NCI-H524 treated with DMSO at 0.1 percent for 48 hours (cell line): ENCODE data around the gene PEAR1.

ENCODE experiments used
- DNase-seq: peaks from one replicate; lab custom pipeline; 2025; lab: John Stamatoyannopoulos, UW

Gene PEAR1

GRCh38 chr1:156893048-156893953, at the start of gene PEAR1:
Gene PEAR1, plus strand, starts transcription at chr1:156893718. Its CDS starts 10,209 bp downstream, at chr1:156903927.
- no peak for DNase-seq

GRCh38 chr1:156844102-156844501, 49.4 kb upstream of the PEAR1 start:
- DNase-seq = no peak

GRCh38 chr1:156844638-156845037, 48.9 kb upstream of the PEAR1 start:
- no peak for DNase-seq

- no peak for DNase-seq
Observed at GRCh38 chr1:156845055-156845952, 48.2 kb upstream of the PEAR1 start.

- DNase-seq = no peak
Observed at GRCh38 chr1:156845953-156846545, 47.5 kb upstream of the PEAR1 start.

GRCh38 chr1:156846643-156847042, 46.9 kb upstream of the PEAR1 start:
- DNase-seq = no peak

GRCh38 chr1:156847591-156848460, 45.7 kb upstream of the PEAR1 start:
- no peak for DNase-seq

GRCh38 chr1:156848461-156849150, 44.9 kb upstream of the PEAR1 start:
- DNase-seq = no peak

GRCh38 chr1:156849151-156849496, 44.4 kb upstream of the PEAR1 start:
- no peak for DNase-seq

GRCh38 chr1:156851779-156852417, 41.6 kb upstream of the PEAR1 start:
- no peak for DNase-seq

GRCh38 chr1:156852418-156852874, 41.1 kb upstream of the PEAR1 start:
- peak; percentile 63 for DNase-seq

- no peak for DNase-seq
Observed at GRCh38 chr1:156853761-156854160, 39.8 kb upstream of the PEAR1 start.

- no peak for DNase-seq
Observed at GRCh38 chr1:156854634-156855033, 38.9 kb upstream of the PEAR1 start.

GRCh38 chr1:156856282-156856785, 37.2 kb upstream of the PEAR1 start:
- no peak for DNase-seq

GRCh38 chr1:156857532-156857931, 36.0 kb upstream of the PEAR1 start:
- DNase-seq = no peak

- DNase-seq = no peak
Observed at GRCh38 chr1:156858555-156858956, 35.0 kb upstream of the PEAR1 start.

GRCh38 chr1:156858959-156859522, 34.5 kb upstream of the PEAR1 start, which contains the start of gene INSRR:
Gene INSRR, minus strand, starts transcription at chr1:156859117. Its CDS starts 496 bp downstream, at chr1:156858621.
- DNase-seq = no peak

GRCh38 chr1:156859523-156860112, 33.9 kb upstream of the PEAR1 start:
- no peak for DNase-seq

- no peak for DNase-seq
Observed at GRCh38 chr1:156860113-156860627, 33.3 kb upstream of the PEAR1 start.
